PC-3 (cell line): Measurements from ENCODE around the gene CHST9. TPM values are rescaled to one million over a fixed set of nuclear protein-coding genes. Genes with fewer than 3 reads are reported as not detected.

ENCODE experiments used
- ATAC-seq: fragments of 200-7000 bp; cut with Tn5 transposase; 2 replicates; pipeline ENCODE4 v1.9.1; 2020; ENCODE audit warnings: mild to moderate bottlenecking, moderate library complexity
- BruUV-seq: library from RNA; stranded (reverse); fragments of 400-500 nt; replicated peaks from 2 replicates; lab custom pipeline; 2021; lab: Mats Ljungman, UMichigan
- CTCF ChIA-PET: fragments of 300-600 bp; sonication (Branson Sonifier 250); formaldehyde crosslinking; loops from one replicate; lab custom pipeline; 2022; ENCODE audit warnings: antibody characterized with exemption; lab: Charles Lee
- POLR2A ChIA-PET: fragments of 300-600 bp; sonication (Branson Sonifier 250); formaldehyde crosslinking; loops from one replicate; lab custom pipeline; 2022; ENCODE audit warnings: antibody characterized with exemption; ENCODE audit not compliant: unreplicated experiment; lab: Charles Lee
- DNase-seq: peaks from one replicate; pipeline ENCODE4 v3.0.0-alpha.2; 2015
- H2AFZ ChIP-seq: fragments of 300-600 bp; sonication (generic); 2 replicates; pipeline ENCODE4 v1.6.0; 2016; ENCODE audit warnings: antibody characterized with exemption, low read length
- H3F3A ChIP-seq: fragments of 300-600 bp; sonication (generic); one replicate; pipeline ENCODE4 v1.6.0; 2017; ENCODE audit warnings: antibody characterized with exemption, low read length, control low read depth, mild to moderate bottlenecking; ENCODE audit not compliant: unreplicated experiment
- H3K27ac ChIP-seq: fragments of 300-600 bp; sonication (generic); 2 replicates; pipeline ENCODE4 v1.5.1; 2016; ENCODE audit warnings: mild to moderate bottlenecking, low read length
- H3K27me3 ChIP-seq: fragments of 300-600 bp; sonication (generic); 2 replicates; pipeline ENCODE4 v1.6.1; 2016; ENCODE audit warnings: low read length, mixed read lengths
- H3K36me3 ChIP-seq: fragments of 300-600 bp; sonication (generic); 2 replicates; pipeline ENCODE4 v1.6.1; 2016; ENCODE audit warnings: low read depth, mixed run types, low read length, mixed read lengths
- H3K4me1 ChIP-seq: fragments of 300-600 bp; sonication (generic); 2 replicates; pipeline ENCODE4 v1.5.1; 2016; ENCODE audit warnings: low read length; ENCODE audit not compliant: insufficient read depth
- H3K4me2 ChIP-seq: fragments of 300-600 bp; sonication (generic); 2 replicates; pipeline ENCODE4 v1.6.0; 2016; ENCODE audit warnings: low read length
- H3K4me3 ChIP-seq: fragments of 300-600 bp; sonication (generic); 2 replicates; pipeline ENCODE4 v1.5.1; 2016; ENCODE audit warnings: mild to moderate bottlenecking, low read length, mixed read lengths
- H3K79me2 ChIP-seq: fragments of 300-600 bp; sonication (generic); 2 replicates; pipeline ENCODE4 v1.6.1; 2017; ENCODE audit warnings: low read length, mixed read lengths
- H3K9ac ChIP-seq: fragments of 300-600 bp; sonication (generic); 2 replicates; pipeline ENCODE4 v1.6.0; 2016; ENCODE audit warnings: mild to moderate bottlenecking, low read length
- H3K9me2 ChIP-seq: fragments of 300-600 bp; sonication (generic); replicated peaks from 2 replicates; pipeline ENCODE4 v1.6.1; 2016; ENCODE audit warnings: mixed run types, low read length, mixed read lengths
- H3K9me3 ChIP-seq: fragments of 300-600 bp; sonication (generic); 2 replicates; pipeline ENCODE4 v1.6.1; 2016; ENCODE audit warnings: low read length, mixed read lengths
- H4K20me1 ChIP-seq: fragments of 300-600 bp; sonication (generic); 2 replicates; pipeline ENCODE4 v1.6.1; 2016; ENCODE audit warnings: low read length, mixed read lengths
- CTCF ChIP-seq: fragments of 300-600 bp; sonication (generic); conservative IDR thresholded peaks from 2 replicates; pipeline ENCODE4 v1.5.1; 2017; ENCODE audit warnings: antibody characterized with exemption, low read depth, mild to moderate bottlenecking, low read length
- EZH2 ChIP-seq: fragments of 300-600 bp; sonication (generic); IDR thresholded peaks from one replicate; pipeline ENCODE4 v1.6.1; 2017; ENCODE audit warnings: antibody characterized with exemption, mild to moderate bottlenecking, low read length; ENCODE audit not compliant: unreplicated experiment
- EZH2phosphoT487 ChIP-seq: fragments of 300-600 bp; sonication (generic); IDR thresholded peaks from 2 replicates; pipeline ENCODE4 v1.6.1; 2018; ENCODE audit warnings: mild to moderate bottlenecking, antibody characterized with exemption, low read length, borderline replicate concordance
- intact Hi-C: fragments of 100-400 bp; cut with micrococcal nuclease; formaldehyde crosslinking; loops from 2 replicates; pipeline ENCODE4 v1.9.0; 2023
- total RNA-seq: library from RNA; depleted of rRNA; stranded (reverse); fragments of >200 nt; gene quantifications from 2 replicates; pipeline ENCODE4 v1.2.3, GENCODE V29; 2014

Gene CHST9
- total RNA-seq, 1 experiment from 2014 or later: not detected

DNA sequence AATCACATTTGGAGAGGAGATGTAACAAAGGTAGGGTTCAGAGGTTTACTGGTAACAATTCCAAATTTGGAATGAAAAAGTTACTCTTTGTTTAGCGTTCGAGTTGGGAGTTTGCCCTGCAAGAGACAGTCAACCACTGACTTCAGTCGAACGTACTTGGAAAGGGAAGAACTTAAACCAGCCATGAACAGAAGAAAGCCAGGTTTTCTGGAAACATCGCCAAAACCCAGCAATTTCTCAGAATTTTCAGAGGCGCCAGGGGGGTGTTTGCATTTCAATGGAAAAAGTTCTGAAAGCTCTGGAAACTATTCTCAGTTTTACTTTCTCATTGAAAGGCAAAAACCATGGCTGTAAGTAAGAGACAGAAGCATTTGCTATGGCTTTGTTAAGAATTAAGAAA lies 291.1 kb downstream of the CHST9 start:
- CTCF ChIA-PET: no interaction called here
- Histone ChIP-seq H3K4me3 (no peak overlapping the region), H3K27ac (no peak overlapping the region), H3K4me2 (no peak overlapping the region), H4K20me1 (no peaks in the 10 kb centered on the region), H3K36me3 (no peaks in the 10 kb centered on the region), H3K27me3 (peaks cover 23% of the 10 kb centered on the region), H2AFZ (no peak overlapping the region), H3K4me1 (no peaks in the 10 kb centered on the region), H3K9ac (no peak overlapping the region), H3F3A (no peaks in the 10 kb centered on the region), H3K79me2 (no peaks in the 10 kb centered on the region), H3K9me2 (no peaks in the 10 kb centered on the region), H3K9me3 (no peaks in the 10 kb centered on the region)
- BruUV-seq: no TSS peak
- DNase-seq (no peak), ATAC-seq (no peak)
- TF ChIP-seq CTCF: no peak
- no peak for TF ChIP-seq EZH2
- TF ChIP-seq EZH2phosphoT487: no peak
- intact Hi-C loops: no loop called here
- POLR2A ChIA-PET: no interaction called here

DNA sequence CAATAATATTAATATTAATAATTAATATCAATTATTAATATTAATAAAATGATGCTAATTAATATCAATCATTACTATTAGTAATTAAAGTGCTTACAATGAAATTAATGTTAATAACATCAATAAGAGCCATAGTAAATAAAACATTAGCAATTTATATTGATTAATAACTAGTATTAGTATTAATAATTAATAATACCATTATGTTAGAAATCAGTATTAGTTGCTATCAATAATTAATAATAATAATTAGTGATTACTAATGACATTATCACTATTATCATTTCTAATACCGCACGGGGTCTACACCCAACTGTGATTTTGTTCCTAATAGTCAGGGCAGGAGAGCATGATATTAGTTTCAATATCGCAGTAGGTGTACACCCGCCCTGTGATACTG lies 296.8 kb downstream of the CHST9 start:
- H2AFZ ChIP-seq: no peak overlapping the region
- H3K9me3 ChIP-seq: no peaks in the 10 kb centered on the region
- H3K4me2 ChIP-seq: no peak overlapping the region
- H3K4me3 ChIP-seq: no peak overlapping the region
- peaks cover 23% of the 10 kb centered on the region for H3K27me3 ChIP-seq
- no peaks in the 10 kb centered on the region for H4K20me1 ChIP-seq
- H3K9ac ChIP-seq: no peak overlapping the region
- intact Hi-C loops: no loop called here
- no peaks in the 10 kb centered on the region for H3F3A ChIP-seq
- ATAC-seq (no peak), DNase-seq (no peak)
- H3K9me2 ChIP-seq: no peaks in the 10 kb centered on the region
- TF ChIP-seq EZH2phosphoT487: no peak
- TF ChIP-seq CTCF: no peak
- no peak for TF ChIP-seq EZH2
- ChIA-PET POLR2A (no interaction called here), CTCF (no interaction called here)
- no peaks in the 10 kb centered on the region for H3K4me1 ChIP-seq
- H3K79me2 ChIP-seq: no peaks in the 10 kb centered on the region
- no peak overlapping the region for H3K27ac ChIP-seq
- no peaks in the 10 kb centered on the region for H3K36me3 ChIP-seq
- BruUV-seq: no TSS peak

DNA sequence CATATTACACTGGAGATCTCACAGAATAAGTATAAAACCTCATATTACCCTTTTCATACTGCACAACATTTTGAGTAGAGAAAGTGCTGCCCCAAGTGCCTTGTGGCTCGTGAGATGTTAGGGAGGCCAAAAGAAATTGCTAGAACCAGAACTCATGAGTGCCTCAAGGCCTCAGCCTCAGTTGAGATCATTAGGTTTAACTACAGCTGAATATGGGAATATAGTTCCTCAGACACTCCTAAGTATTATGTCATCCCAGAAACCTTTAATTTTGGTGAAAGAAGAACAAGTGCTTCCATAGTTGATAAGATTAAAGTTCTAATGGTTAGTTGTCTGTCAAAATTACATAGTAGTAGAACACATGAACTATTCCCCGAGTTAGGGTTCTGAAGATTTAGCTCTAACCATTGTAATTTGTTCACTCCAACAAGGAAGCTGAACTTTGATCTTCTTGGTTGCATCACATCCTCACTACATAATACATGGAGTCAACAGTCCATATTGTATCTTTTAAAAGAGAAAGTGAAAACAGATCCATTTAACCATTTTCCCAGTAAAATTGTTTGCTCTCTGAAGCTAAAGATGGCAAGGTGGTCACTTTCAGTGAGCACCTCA lies 310.0 kb downstream of the CHST9 start:
- TF ChIP-seq CTCF: no peak
- no peak for TF ChIP-seq EZH2phosphoT487
- no peak for TF ChIP-seq EZH2
- H3K9me3 ChIP-seq: no peaks in the 10 kb centered on the region
- ATAC-seq: no peak
- intact Hi-C loops: no loop called here
- H3K27ac ChIP-seq: no peak overlapping the region
- no peak overlapping the region for H2AFZ ChIP-seq
- peaks cover 3% of the 10 kb centered on the region; the same call in 1 of the 2 replicates for H3K27me3 ChIP-seq
- H3K4me3 ChIP-seq: no peak overlapping the region
- H3K4me2 ChIP-seq: no peak overlapping the region
- POLR2A ChIA-PET: no interaction called here
- no peaks in the 10 kb centered on the region for H3K4me1 ChIP-seq
- no peaks in the 10 kb centered on the region for H4K20me1 ChIP-seq
- H3K9me2 ChIP-seq: no peaks in the 10 kb centered on the region
- no peak for DNase-seq
- CTCF ChIA-PET: no interaction called here
- H3K9ac ChIP-seq: no peak overlapping the region
- no peaks in the 10 kb centered on the region for H3K36me3 ChIP-seq
- no peaks in the 10 kb centered on the region for H3K79me2 ChIP-seq
- H3F3A ChIP-seq: no peaks in the 10 kb centered on the region
- BruUV-seq: no TSS peak
